Breast epithelium (tissue), 4 donors: ENCODE data around the gene SCT. TPM values are rescaled to one million over a fixed set of nuclear protein-coding genes. Genes with fewer than 3 reads are reported as not detected.

Experiments used
- DNase-seq, 2 donors: peaks; one replicate each; pipeline ENCODE4 v3.0.0-alpha.2; 2019; ENCODE audit warnings: low spot score in 2 of 2
- H3K27ac ChIP-seq, 2 donors: fragments of 200-600 bp; sonication (generic) in 1 of 2; one replicate each; pipeline ENCODE4 v1.5.1; 2016 to 2019; ENCODE audit warnings: mild to moderate bottlenecking in 1 of 2
- H3K27me3 ChIP-seq, 2 donors: fragments of 200-600 bp; sonication (generic) in 1 of 2; one replicate each; pipeline versions ENCODE4 v1.5.1 to v1.6.0; 2017 to 2019; ENCODE audit warnings: control low read depth in 1 of 2, mild to moderate bottlenecking in 1 of 2
- H3K36me3 ChIP-seq: fragments of 200-600 bp; one replicate; pipeline ENCODE4 v1.5.1; 2019
- H3K4me1 ChIP-seq, 2 donors: fragments of 200-600 bp; sonication (generic); one replicate each; pipeline ENCODE4 v1.5.1; 2016 to 2019; ENCODE audit warnings: control low read depth in 1 of 2
- H3K4me3 ChIP-seq, 3 donors: fragments of 200-600 bp; sonication (generic); 1 replicate in 2 of 3; 2 replicates in 1 of 3; pipeline ENCODE4 v1.5.1; 2016 to 2019; ENCODE audit warnings: mild to moderate bottlenecking in 3 of 3, moderate library complexity in 2 of 3
- H3K9me3 ChIP-seq, 2 donors: fragments of 200-600 bp; sonication (generic) in 1 of 2; one replicate each; pipeline ENCODE4 v1.5.1; 2016 to 2019; ENCODE audit warnings: control low read depth in 1 of 2
- POLR2A ChIP-seq: fragments of 450-650 bp; IDR thresholded peaks from one replicate; pipeline ENCODE4 v1.6.1; 2016; ENCODE audit warnings: antibody characterized with exemption, mild to moderate bottlenecking, moderate library complexity
- POLR2AphosphoS5 ChIP-seq, 3 donors: sonication (generic); formaldehyde crosslinking; IDR thresholded peaks; one replicate each; pipeline ENCODE4 v1.6.1; 2017; ENCODE audit warnings: antibody characterized with exemption in 3 of 3
- intact Hi-C: fragments of 100-400 bp; cut with DNase I; formaldehyde crosslinking; loops from one replicate; pipeline ENCODE4 v1.15.1; 2023; ENCODE audit warnings: low total_unique reads
- total RNA-seq, 3 donors: library from RNA; depleted of rRNA; stranded (reverse); fragments of >200 nt; gene quantifications; one replicate each; pipeline ENCODE4 v1.1.0, GENCODE V29; 2016
- TF ChIP-seq, protein P1 (sequence below), 3 donors: fragments of 450-650 bp; IDR thresholded peaks; one replicate each; pipeline ENCODE4 v1.5.1; 2016 to 2017; ENCODE audit warnings: antibody characterized with exemption in 3 of 3, mild to moderate bottlenecking in 3 of 3, moderate library complexity in 3 of 3

The SCT gene
- total RNA-seq, 3 donors from 2014 or later: not detected

DNA sequence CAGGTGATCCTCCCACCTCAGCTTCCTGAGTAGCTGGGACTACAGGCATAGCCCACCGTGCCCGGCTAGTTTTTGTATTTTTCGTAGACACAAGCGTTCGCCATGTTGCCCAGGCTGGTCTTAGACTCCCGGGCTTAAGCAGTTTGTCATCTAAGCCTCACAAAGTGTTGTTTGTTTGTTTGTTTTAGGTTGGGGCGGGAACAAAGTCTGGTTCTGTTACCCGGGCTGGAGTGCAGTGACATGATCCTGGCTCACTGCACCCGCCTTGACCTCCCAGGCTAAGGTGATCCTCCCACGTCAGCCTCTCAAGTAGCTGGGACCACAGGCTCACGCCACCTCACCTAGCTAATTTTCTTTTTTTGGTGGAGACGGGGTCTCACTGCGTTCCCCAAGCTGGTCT is 23.8 kb downstream of the SCT start:
- Histone ChIP-seq H3K36me3 (peaks cover 6% of the 10 kb centered on the region), H3K4me3 (no peak overlapping the region), H3K9me3 (no peaks in the 10 kb centered on the region), H3K4me1 (no peaks in the 10 kb centered on the region), H3K27ac (no peak overlapping the region), H3K27me3 (no peaks in the 10 kb centered on the region)
- no peak for DNase-seq
- intact Hi-C loops: no loop called here
- TF ChIP-seq POLR2AphosphoS5 (IDR thresholded peaks at IDR 0.05): no peak
- TF ChIP-seq, protein P1, sequence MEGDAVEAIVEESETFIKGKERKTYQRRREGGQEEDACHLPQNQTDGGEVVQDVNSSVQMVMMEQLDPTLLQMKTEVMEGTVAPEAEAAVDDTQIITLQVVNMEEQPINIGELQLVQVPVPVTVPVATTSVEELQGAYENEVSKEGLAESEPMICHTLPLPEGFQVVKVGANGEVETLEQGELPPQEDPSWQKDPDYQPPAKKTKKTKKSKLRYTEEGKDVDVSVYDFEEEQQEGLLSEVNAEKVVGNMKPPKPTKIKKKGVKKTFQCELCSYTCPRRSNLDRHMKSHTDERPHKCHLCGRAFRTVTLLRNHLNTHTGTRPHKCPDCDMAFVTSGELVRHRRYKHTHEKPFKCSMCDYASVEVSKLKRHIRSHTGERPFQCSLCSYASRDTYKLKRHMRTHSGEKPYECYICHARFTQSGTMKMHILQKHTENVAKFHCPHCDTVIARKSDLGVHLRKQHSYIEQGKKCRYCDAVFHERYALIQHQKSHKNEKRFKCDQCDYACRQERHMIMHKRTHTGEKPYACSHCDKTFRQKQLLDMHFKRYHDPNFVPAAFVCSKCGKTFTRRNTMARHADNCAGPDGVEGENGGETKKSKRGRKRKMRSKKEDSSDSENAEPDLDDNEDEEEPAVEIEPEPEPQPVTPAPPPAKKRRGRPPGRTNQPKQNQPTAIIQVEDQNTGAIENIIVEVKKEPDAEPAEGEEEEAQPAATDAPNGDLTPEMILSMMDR (IDR thresholded peaks at IDR 0.05): no peak
- no peak for TF ChIP-seq POLR2A

DNA sequence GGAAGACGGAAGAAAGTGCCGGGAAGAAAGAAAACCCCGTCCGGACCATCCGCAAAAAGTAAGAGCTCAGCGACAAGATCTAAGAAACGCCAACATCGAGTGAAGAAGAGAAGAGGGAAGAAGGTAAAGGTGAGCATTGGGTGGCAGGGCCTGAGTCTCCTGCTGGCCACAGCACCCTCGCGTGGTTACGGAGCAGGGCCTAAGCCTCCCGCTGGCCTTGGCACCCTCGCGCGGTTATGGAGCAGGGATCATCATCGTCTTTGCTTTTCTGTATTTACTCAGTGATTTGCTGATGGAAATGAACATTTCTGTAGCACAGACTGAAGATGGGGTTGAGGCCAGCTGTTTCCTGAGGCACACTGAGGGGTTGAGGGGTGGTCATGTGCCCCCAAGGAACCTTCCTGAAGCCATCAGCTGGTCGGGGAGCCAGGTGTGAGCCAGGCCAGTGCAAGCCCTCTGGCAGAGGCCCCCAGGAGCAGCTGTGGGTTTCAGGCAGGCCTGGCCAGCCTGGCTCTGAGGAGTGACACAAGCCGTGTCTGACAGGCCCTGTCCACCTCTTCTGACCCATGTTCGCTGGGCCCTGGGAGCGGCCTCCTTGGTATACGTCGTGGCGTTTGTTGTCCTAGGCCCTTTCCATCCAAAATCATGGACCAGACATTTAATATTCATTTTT is 25.3 kb downstream of the SCT start:
- Histone ChIP-seq H3K4me3 (no peak overlapping the region), H3K4me1 (no peaks in the 10 kb centered on the region), H3K27me3 (no peaks in the 10 kb centered on the region), H3K9me3 (no peaks in the 10 kb centered on the region), H3K27ac (no peak overlapping the region), H3K36me3 (peaks cover 6% of the 10 kb centered on the region)
- intact Hi-C loops: loop anchor here (1.0 kb wide), 1 partner anchor 15 kb away; no protein-coding TSS in a partner anchor
- DNase-seq: no peak
- TF ChIP-seq POLR2AphosphoS5 (IDR thresholded peaks at IDR 0.05) (no peak), POLR2A (no peak)
- TF ChIP-seq, protein P1 (IDR thresholded peaks at IDR 0.05): no peak

DNA sequence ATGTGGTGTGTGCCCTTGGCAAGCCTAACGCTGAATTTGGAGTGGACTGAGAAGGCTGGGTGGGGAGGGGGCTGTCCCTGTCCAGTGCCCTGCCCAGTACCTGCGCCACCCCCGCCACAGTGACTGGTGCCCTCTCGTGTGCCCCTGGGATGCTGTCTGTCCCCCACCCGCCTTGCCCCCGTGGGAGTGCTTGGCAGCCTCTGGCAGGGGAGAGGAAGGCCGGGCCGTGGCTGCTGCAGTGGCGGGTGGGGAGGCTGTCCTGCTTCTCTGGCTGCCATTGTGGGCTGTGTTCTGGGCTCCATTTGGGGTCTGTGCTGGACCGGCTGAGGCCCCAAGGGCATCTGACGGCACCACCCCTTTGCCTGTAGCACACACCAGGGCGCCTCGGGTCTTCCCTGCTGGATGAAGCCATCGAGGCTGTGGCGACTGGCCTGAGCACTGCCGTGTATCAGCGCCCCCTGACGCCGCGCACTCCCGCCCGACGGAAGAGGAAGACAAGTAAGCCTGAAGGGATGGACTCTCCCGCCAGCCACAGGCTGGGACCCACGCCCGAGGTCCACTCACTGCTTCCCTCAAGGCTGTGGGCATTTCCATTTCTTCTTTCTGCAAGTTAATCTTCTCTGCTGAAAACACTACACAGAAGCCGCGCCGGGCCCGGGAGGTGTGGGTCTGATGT is 28.8 kb downstream of the SCT start:
- no peaks in the 10 kb centered on the region for H3K4me1 ChIP-seq
- H3K4me3 ChIP-seq: no peak overlapping the region
- no peak for DNase-seq
- no peaks in the 10 kb centered on the region for H3K27me3 ChIP-seq
- H3K27ac ChIP-seq: no peak overlapping the region
- no peaks in the 10 kb centered on the region for H3K9me3 ChIP-seq
- TF ChIP-seq, protein P1 (IDR thresholded peaks at IDR 0.05): no peak
- no peak for TF ChIP-seq POLR2AphosphoS5 (IDR thresholded peaks at IDR 0.05)
- no peaks in the 10 kb centered on the region for H3K36me3 ChIP-seq
- intact Hi-C loops: no loop called here

DNA sequence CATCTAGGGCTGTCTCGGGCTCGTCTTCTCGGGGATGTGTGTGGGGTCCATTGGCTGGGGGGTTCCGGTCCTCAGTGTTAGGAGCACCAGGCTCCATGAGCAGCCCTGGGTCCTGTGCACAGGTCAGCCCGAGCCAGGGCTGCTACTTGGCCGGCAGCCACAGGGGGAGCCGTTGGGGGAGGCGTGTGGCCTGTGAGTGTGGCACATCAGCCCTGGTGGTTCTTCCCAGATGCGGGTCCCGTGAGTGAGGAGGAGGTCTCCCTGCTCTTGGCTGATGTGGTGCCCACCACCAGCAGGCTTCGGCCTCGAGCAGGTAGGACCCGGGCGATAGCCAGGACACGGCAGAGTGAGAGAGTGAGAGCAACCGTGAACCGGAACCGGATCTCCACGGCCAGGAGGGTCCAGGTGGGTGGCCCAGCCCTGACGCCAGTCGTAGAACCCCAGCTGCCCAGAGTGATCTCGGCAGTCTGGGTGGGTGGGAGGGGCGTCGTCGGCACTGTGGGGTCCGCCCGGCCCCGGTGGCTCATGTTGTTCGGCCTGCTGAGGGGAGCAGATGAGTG is 29.7 kb downstream of the SCT start:
- Histone ChIP-seq H3K27ac (no peak overlapping the region), H3K36me3 (peaks cover 2% of the 10 kb centered on the region), H3K4me3 (no peak overlapping the region), H3K27me3 (no peaks in the 10 kb centered on the region), H3K4me1 (no peaks in the 10 kb centered on the region), H3K9me3 (no peaks in the 10 kb centered on the region)
- TF ChIP-seq, protein P1 (IDR thresholded peaks at IDR 0.05): no peak
- TF ChIP-seq POLR2A (no peak), POLR2AphosphoS5 (IDR thresholded peaks at IDR 0.05) (no peak)
- intact Hi-C loops: no loop called here
- DNase-seq: no peak

DNA sequence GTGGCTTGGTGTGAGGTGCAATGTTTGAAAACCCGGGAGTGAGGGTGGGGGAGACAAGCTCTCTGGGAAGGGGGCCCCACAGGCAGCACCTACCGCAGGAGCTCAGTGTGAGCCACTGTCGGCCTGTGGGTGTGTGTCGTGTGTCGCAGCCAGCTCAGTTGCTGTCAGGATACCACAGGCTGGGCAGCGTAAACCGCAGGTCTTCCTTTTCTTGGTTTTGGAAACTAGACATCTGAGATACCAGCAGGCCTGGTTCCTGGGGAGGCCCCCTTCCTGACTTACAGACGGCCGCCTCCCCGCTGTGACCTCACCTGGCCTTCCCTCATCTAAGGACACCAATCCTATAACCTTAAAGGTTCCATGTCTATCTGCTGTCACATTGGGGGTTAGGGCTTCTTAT is 30.6 kb downstream of the SCT start:
- Histone ChIP-seq H3K4me3 (no peak overlapping the region), H3K4me1 (no peaks in the 10 kb centered on the region), H3K36me3 (peaks cover 4% of the 10 kb centered on the region), H3K27ac (no peak overlapping the region), H3K27me3 (no peaks in the 10 kb centered on the region), H3K9me3 (no peaks in the 10 kb centered on the region)
- TF ChIP-seq, protein P1 (IDR thresholded peaks at IDR 0.05): no peak
- no peak for TF ChIP-seq POLR2AphosphoS5 (IDR thresholded peaks at IDR 0.05)
- DNase-seq: no peak
- intact Hi-C loops: no loop called here
